Activated CD4-positive, alpha-beta T cell treated with anti-CD3 and anti-CD28 coated beads for 36 hours (primary cell): Measurements from ENCODE around the gene TRMT44. TPM values are rescaled to one million over a fixed set of nuclear protein-coding genes. Genes with fewer than 3 reads are reported as not detected.
"Not testable (repeated sequence)": the region's sequence is repeated elsewhere in the genome, so short reads cannot be mapped to it uniquely, and the experiment has no call there.

Experiments used
- ATAC-seq: fragments of 200-7000 bp; cut with Tn5 transposase; one replicate; pipeline ENCODE4 v1.10.0; 2021; ENCODE audit warnings: mild to moderate bottlenecking, moderate library complexity
- CTCF ChIA-PET: fragments of 350-600 bp; sonication (Branson Sonifier 250); formaldehyde crosslinking; loops from one replicate; lab custom pipeline; 2021; ENCODE audit warnings: antibody characterized with exemption; lab: Charles Lee
- POLR2A ChIA-PET: fragments of 350-600 bp; sonication (Branson Sonifier 250); formaldehyde crosslinking; loops from one replicate; lab custom pipeline; 2021; ENCODE audit warnings: antibody characterized with exemption, inconsistent platforms; lab: Charles Lee
- DNase-seq: peaks from one replicate; pipeline ENCODE4 v3.0.0-alpha.2; 2020
- H3K27ac Mint-ChIP-seq: one replicate; pipeline ENCODE4 v1.8.0; 2021; ENCODE audit warnings: mixed read lengths
- H3K27me3 Mint-ChIP-seq: one replicate; pipeline ENCODE4 v1.8.0; 2021; ENCODE audit warnings: mixed read lengths
- H3K36me3 Mint-ChIP-seq: one replicate; pipeline ENCODE4 v1.8.0; 2021; ENCODE audit warnings: low read depth, mixed read lengths
- H3K4me1 Mint-ChIP-seq: one replicate; pipeline ENCODE4 v1.8.0; 2021; ENCODE audit warnings: mixed read lengths
- H3K4me3 Mint-ChIP-seq: one replicate; pipeline ENCODE4 v1.8.0; 2021; ENCODE audit warnings: mild to moderate bottlenecking, moderate library complexity, mixed read lengths
- H3K9me3 Mint-ChIP-seq: one replicate; pipeline ENCODE4 v1.8.0; 2021; ENCODE audit warnings: low read depth, mixed read lengths
- intact Hi-C, 2 experiments: fragments of 100-400 bp; cut with DNase I in 1 of 2; cut with micrococcal nuclease in 1 of 2; formaldehyde crosslinking; loops; one replicate each; pipeline versions ENCODE4 v1.14.2 to v1.15.1; 2022 to 2024; cut with DNase I, micrococcal nuclease
- total RNA-seq, 2 experiments: library from RNA; stranded (reverse); gene quantifications; one replicate each; pipeline ENCODE4 v1.2.3, GENCODE V29; 2021

The TRMT44 gene
- total RNA-seq, 2 experiments from 2014 or later = 20.1 to 24.5 TPM

DNA sequence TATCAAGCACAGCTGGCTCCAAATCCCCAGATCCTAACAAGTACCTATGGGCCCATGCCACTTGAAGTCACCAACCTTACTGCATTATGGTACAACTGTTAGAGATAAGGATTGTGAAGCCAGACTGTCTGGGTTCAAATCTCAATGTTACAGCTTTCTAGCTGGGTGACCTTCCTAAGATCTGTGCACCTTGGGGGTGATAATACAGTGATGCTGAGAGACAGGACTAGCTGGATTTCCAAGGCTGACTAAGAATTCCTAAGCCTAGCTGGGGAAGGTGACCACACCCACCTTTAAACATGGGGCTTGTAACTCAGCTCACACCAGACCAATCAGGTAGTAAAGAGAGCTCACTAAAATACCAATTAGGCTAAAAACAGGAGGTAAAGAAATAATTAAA, 20.4 kb upstream of the TRMT44 start:
- DNase-seq, H3K27me3 Mint-ChIP-seq, H3K9me3 Mint-ChIP-seq, ATAC-seq, H3K4me3 Mint-ChIP-seq: not testable (repeated sequence)
- ChIA-PET POLR2A (interaction anchor here (0.6 to 2.0 kb wide), 5 partner anchors 8 to 671 kb away, joined by 3 to 8 read pairs (median 4); partner anchors contain the start of genes ACOX3 and TRMT44), CTCF (interaction anchor here (0.8 to 1.7 kb wide), 4 partner anchors 9 to 17 kb away, joined by 3 to 9 read pairs (median 3); no protein-coding TSS in a partner anchor)
- intact Hi-C loops = loop anchor here in 1 of 2 experiments (10.0 kb wide), 1 partner anchor 565 kb away; no protein-coding TSS in a partner anchor
- Mint-ChIP-seq H3K4me1 (peaks cover 43% of the 10 kb centered on the region), H3K36me3 (peaks cover 11% of the 10 kb centered on the region), H3K27ac (peak overlapping the region; percentile 80)

DNA sequence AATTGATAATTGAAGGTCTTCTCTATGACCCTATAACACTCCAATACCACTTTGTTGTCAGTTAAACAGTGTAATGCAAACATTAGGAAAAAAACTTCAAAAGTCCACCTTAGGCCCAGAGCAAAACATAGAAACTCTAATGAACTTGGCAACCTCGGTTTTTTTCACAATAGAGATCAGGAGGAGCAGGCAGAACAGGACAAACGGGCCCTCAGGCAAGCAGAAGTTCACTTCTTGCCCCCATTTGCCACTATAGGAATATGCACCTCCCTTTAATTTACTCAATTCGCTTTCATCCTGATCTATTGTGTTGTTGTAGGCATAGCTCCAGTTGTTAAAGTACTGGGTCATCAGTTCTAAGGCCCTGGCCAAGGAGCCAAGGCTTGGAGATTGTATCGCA, 18.2 kb upstream of the TRMT44 start:
- Mint-ChIP-seq H3K4me1 (peaks cover 52% of the 10 kb centered on the region), H3K36me3 (peaks cover 6% of the 10 kb centered on the region), H3K27me3 (no peaks in the 10 kb centered on the region), H3K9me3 (no peaks in the 10 kb centered on the region), H3K4me3 (no peak overlapping the region), H3K27ac (no peak overlapping the region)
- no peak for DNase-seq
- CTCF ChIA-PET = no interaction called here
- ATAC-seq = no peak
- POLR2A ChIA-PET = no interaction called here
- intact Hi-C loops = loop anchor here in 1 of 2 experiments (10.0 kb wide), 1 partner anchor 568 kb away; no protein-coding TSS in a partner anchor

DNA sequence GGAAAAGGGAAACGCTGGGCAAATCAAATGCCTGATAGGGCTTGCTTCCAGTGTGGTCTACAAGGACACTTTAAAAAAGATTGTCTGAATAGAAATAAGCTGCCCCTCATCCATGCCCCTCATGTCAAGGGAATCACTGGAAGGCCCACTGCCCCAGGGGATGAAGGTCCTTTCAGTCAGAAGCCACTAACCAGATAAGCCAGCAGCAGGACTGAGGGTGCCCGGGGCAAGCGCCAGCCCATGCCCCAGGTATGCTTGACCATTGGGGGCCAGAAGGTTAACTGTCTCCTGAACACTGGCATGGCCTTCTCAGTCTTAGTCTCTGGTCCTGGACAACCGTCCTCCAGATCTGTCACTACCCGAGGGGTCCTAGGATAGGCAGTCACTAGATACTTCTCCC, 17.8 kb upstream of the TRMT44 start:
- POLR2A ChIA-PET = no interaction called here
- Mint-ChIP-seq H3K27ac (no peak overlapping the region), H3K4me3 (no peak overlapping the region), H3K27me3 (no peaks in the 10 kb centered on the region), H3K9me3 (no peaks in the 10 kb centered on the region), H3K36me3 (peaks cover 6% of the 10 kb centered on the region), H3K4me1 (peaks cover 50% of the 10 kb centered on the region)
- DNase-seq = no peak
- intact Hi-C loops = loop anchor here in 1 of 2 experiments (10.0 kb wide), 1 partner anchor 568 kb away; no protein-coding TSS in a partner anchor
- CTCF ChIA-PET = no interaction called here
- no peak for ATAC-seq

DNA sequence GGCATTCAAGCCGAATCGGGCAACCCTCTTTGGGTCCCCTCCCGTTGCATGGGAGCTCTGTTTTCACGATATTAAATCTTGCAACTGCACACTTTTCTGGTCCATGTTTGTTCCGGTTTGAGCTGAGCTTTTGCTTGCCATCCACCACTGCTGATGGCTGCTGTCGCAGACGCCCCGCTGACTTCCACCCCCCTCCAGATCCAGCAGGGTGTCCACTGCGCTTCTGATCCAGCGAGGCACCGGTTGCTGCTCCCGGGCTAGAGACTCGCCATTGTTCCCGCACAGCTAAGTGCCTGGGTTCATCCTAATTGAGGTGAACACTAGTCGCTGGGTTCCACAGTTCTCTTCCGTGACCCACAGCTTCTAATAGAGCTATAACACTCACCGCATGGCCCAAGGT, 13.3 kb upstream of the TRMT44 start:
- ATAC-seq (no peak), DNase-seq (no peak)
- Mint-ChIP-seq H3K36me3 (peaks cover 2% of the 10 kb centered on the region), H3K4me1 (peaks cover 23% of the 10 kb centered on the region), H3K27ac (no peak overlapping the region), H3K9me3 (no peaks in the 10 kb centered on the region), H3K27me3 (no peaks in the 10 kb centered on the region), H3K4me3 (peak overlapping the region; percentile 93)
- intact Hi-C loops = loop anchor here in 1 of 2 experiments (10.0 kb wide), 1 partner anchor 572 kb away; no protein-coding TSS in a partner anchor
- ChIA-PET CTCF (interaction anchor here (1.0 to 1.5 kb wide), 4 partner anchors 9 to 24 kb away, joined by 3 read pairs; no protein-coding TSS in a partner anchor), POLR2A (interaction anchor here (1.8 kb wide), 1 partner anchor 8 kb away, joined by 8 read pairs; no protein-coding TSS in a partner anchor)

DNA sequence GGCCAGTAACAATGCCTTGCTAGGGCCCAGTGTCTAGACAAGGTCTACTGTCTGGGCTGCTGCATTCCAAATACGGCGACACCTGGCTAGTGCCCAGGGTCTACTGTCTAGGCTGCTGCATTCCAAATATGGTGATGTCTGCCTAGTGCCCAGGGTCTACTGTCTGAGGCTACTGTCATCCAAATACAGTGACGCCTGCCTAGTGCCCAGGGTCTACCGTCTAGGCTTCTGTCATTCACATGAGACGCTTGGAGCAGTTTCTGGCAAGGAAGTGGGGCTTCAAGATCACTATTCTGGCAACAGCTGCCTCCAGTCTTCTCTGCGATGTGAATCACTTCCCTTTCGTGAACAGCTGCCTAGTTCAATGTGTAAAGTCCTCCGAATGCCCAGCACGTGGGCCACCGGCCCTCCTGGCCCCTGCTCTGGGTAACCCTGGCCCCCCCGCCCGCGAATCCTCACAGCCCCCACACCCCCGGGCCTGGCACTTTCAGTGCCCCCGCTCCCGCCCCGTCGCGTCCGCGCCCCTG, 12.8 kb upstream of the TRMT44 start:
- Mint-ChIP-seq H3K27ac (peak overlapping the region; percentile 91), H3K36me3 (peaks cover 2% of the 10 kb centered on the region)

DNA sequence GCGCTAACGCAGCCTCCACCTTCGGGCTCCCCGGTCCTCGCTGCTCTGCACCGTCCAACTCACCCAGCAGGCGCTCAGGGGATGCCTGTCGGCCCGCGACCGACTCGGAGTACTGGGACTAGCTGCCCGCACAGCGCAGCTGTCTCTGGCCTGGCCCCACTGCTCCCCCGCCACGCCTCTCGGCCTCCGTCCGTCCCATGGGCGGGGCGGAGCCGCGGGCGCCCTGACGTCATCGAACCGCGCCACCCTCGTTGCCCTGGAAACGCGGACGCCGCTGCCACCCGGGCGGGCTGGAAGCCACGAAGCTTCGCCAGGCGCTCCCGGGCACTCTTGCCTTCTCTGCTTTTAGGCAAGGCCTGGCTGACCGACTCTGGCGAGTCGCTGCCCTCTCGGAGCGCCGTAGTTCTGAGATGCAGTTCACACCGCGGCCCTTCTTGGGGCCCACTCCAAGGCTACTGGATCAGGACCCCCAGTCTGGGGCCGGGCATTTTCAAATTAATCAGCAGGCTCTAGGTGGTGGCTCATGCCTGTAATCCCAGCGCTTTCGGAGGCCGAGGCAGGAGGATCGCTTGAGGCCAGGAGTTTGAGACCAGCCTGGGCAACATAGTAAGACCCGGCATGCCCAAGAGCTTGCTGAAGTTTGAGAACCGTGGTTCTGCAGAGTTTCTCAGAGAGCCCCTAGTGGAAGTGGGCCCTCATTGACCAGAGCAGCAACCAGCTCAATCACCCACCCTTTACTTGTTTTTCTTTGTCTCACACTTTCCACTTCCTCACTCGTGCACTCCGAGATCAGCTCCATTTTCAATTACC, 12.1 kb upstream of the TRMT44 start:
- H3K4me3 Mint-ChIP-seq = peak overlapping the region; percentile 93
- H3K27me3 Mint-ChIP-seq = no peaks in the 10 kb centered on the region
- H3K27ac Mint-ChIP-seq = peak overlapping the region; percentile 91
- no peaks in the 10 kb centered on the region for H3K9me3 Mint-ChIP-seq
- peaks cover 6% of the 10 kb centered on the region for H3K36me3 Mint-ChIP-seq
- ChIA-PET POLR2A (interaction anchor here (1.8 kb wide), 1 partner anchor 9 kb away, joined by 8 read pairs; no protein-coding TSS in a partner anchor), CTCF (interaction anchor here (0.7 to 1.7 kb wide), 10 partner anchors 9 to 184 kb away, joined by 3 to 9 read pairs (median 4); no protein-coding TSS in a partner anchor)
- ATAC-seq (peak; percentile 95), DNase-seq (peak; percentile 93)
- peaks cover 27% of the 10 kb centered on the region for H3K4me1 Mint-ChIP-seq
- intact Hi-C loops = loop anchor here (1.0 to 10.0 kb wide), 3 partner anchors 12 to 574 kb away; partner anchors contain the start of genes ACOX3 (in 2 of the 2), TRMT44 (in 2 of the 2) and ABLIM2 (in 1 of the 2)

More for the DNA sequence above, 12.8 kb upstream of the TRMT44 start:
- peak overlapping the region; percentile 93 for H3K4me3 Mint-ChIP-seq
- peaks cover 23% of the 10 kb centered on the region for H3K4me1 Mint-ChIP-seq
- ChIA-PET POLR2A (interaction anchor here (1.8 kb wide), 1 partner anchor 8 kb away, joined by 8 read pairs; no protein-coding TSS in a partner anchor), CTCF (interaction anchor here (1.0 to 1.5 kb wide), 7 partner anchors 8 to 40 kb away, joined by 3 to 6 read pairs (median 3); no protein-coding TSS in a partner anchor)
- H3K9me3 Mint-ChIP-seq = no peaks in the 10 kb centered on the region
- ATAC-seq = peak; percentile 32
- no peaks in the 10 kb centered on the region for H3K27me3 Mint-ChIP-seq
- intact Hi-C loops = loop anchor here (1.0 to 10.0 kb wide), 3 partner anchors 12 to 573 kb away; partner anchors contain the start of genes ACOX3 (in 2 of the 2), TRMT44 (in 2 of the 2) and ABLIM2 (in 1 of the 2)
- DNase-seq = no peak

DNA sequence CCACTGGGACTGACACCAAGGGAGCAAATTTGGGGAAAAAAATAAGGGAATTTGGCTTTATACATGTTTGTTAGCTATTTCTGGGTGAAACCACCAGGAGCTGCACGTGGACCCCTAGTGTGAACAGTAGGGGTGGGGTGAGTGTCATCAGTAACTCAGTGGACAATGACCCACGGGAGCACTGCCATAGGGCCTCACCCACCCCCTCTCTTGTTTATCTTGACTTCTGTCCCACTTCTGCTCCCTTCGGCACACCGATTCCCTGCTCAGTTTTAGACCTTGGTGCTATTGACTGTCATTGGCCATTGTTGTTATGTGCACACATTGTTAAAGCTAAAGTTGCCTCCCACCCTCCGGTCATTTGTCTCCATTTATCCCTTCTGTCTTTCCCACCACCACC, 9.0 kb upstream of the TRMT44 start:
- Mint-ChIP-seq H3K36me3 (peaks cover 10% of the 10 kb centered on the region), H3K27me3 (no peaks in the 10 kb centered on the region), H3K4me3 (no peak overlapping the region), H3K9me3 (no peaks in the 10 kb centered on the region), H3K27ac (no peak overlapping the region), H3K4me1 (peaks cover 41% of the 10 kb centered on the region)
- intact Hi-C loops = loop anchor here in 1 of 2 experiments (10.0 kb wide), 1 partner anchor 457 kb away; no protein-coding TSS in a partner anchor
- DNase-seq (no peak), ATAC-seq (no peak)
- POLR2A ChIA-PET = interaction anchor here (0.7 kb wide), 1 partner anchor 26 kb away, joined by 4 read pairs; no protein-coding TSS in a partner anchor
- CTCF ChIA-PET = no interaction called here

DNA sequence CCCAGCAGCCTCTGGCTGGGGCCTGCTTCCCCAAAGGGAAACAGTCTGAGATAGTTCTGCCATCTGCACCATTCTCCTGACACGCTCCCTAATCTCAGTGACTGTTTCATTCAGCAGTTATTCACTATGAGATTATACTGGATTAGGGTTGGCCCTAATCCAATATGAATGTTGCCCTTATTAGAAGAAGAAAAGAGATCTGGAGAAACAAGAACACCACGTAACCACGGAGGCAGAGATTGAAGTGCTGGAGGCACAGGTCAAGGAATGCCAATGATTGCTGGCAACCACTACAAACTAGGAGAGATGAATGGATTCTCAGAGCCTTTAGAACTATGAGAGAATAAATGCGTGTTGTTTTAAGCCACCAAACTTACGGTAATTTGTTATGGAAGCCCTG, 7.4 kb upstream of the TRMT44 start:
- no peaks in the 10 kb centered on the region for H3K9me3 Mint-ChIP-seq
- CTCF ChIA-PET = no interaction called here
- ATAC-seq = no peak

DNA sequence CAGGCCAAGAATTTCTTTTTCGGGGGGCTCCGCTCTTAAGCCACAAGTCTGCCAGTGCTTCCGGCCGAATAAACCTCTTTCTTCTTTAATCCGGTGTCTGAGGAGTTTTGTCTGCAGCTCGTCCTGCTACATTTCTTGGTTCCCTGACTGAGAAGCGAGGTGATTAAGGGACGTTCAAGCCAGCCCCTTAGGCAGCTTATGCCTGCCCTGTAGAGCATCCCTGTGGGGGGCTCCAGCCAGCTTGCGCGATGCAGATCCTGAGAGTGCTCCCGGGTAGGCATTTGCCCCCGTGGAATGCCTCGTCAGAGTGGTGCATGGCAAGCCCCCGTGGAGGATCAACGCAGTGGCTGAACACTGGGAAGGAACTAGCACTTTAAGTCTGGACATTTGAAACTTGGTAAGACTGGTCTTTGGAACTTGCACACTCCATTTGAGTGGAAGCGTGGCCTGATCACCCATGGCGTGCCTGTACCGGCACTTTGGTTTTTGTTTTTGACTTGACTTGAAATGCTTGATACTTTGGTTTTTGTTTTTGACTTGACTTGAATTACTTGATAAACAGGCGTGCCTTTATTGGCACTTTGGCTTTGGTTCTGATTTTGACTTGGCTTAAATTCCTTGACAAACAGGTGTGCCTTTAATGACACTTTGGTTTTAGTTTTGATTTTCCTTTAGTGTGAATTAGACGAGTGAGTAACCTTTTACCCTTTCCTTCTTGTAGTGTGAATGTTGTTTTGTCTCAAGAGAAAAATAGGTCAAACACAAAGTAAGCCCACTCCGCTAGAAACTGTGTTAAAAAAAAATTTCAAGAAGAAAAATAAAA, 6.1 kb upstream of the TRMT44 start:
- intact Hi-C loops = loop anchor here in 1 of 2 experiments (10.0 kb wide), 1 partner anchor 460 kb away; no protein-coding TSS in a partner anchor
- ChIA-PET CTCF (no interaction called here), POLR2A (no interaction called here)
- Mint-ChIP-seq H3K4me3 (peak overlapping the region; percentile 72), H3K36me3 (peaks cover 11% of the 10 kb centered on the region), H3K27me3 (no peaks in the 10 kb centered on the region), H3K4me1 (peaks cover 46% of the 10 kb centered on the region), H3K9me3 (no peaks in the 10 kb centered on the region), H3K27ac (peak overlapping the region; percentile 72)
- DNase-seq (no peak), ATAC-seq (no peak)

More for the DNA sequence above, 7.4 kb upstream of the TRMT44 start:
- Mint-ChIP-seq H3K4me3 (no peak overlapping the region), H3K27ac (peak overlapping the region; percentile 45), H3K36me3 (peaks cover 12% of the 10 kb centered on the region), H3K4me1 (peaks cover 42% of the 10 kb centered on the region), H3K27me3 (no peaks in the 10 kb centered on the region)
- POLR2A ChIA-PET = no interaction called here
- DNase-seq = no peak
- intact Hi-C loops = loop anchor here in 1 of 2 experiments (10.0 kb wide), 1 partner anchor 458 kb away; no protein-coding TSS in a partner anchor

DNA sequence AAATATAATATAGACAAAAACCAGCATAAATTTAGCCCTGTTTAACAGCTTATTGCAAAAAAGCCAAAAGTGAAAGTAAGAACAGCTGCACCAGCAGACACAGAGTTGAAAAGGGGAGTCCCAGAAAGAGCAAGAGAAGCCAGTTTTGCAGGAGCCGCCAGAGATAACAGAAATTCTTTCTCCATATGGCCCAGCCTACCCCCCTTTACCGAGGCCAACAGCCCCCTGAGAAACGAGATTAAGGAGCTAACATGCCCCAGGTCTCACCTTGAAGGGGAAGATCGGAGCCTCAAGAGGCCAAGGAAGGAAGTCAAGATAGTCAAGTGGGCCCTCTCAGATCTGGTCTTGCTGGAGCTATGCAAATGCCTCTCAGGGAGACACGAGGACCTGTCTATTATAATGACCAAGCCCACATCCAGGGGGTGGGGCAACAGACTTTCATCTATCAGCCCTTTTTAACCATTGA, 4.9 kb upstream of the TRMT44 start:
- peaks cover 11% of the 10 kb centered on the region for H3K36me3 Mint-ChIP-seq
- ChIA-PET CTCF (interaction anchor here (0.6 to 1.1 kb wide), 3 partner anchors 9 to 256 kb away, joined by 3 to 4 read pairs (median 3); no protein-coding TSS in a partner anchor), POLR2A (interaction anchor here (0.6 to 0.9 kb wide), 2 partner anchors 16 to 308 kb away, joined by 3 to 4 read pairs; no protein-coding TSS in a partner anchor)
- H3K27me3 Mint-ChIP-seq = no peaks in the 10 kb centered on the region
- peaks cover 52% of the 10 kb centered on the region for H3K4me1 Mint-ChIP-seq
- DNase-seq (peak; percentile 64), ATAC-seq (peak; percentile 55)
- no peaks in the 10 kb centered on the region for H3K9me3 Mint-ChIP-seq
- intact Hi-C loops = loop anchor here in 1 of 2 experiments (10.0 kb wide), 1 partner anchor 461 kb away; no protein-coding TSS in a partner anchor
- H3K27ac Mint-ChIP-seq = peak overlapping the region; percentile 72
- H3K4me3 Mint-ChIP-seq = peak overlapping the region; percentile 72
